Stimulated activated CD4-positive, alpha-beta T cell treated with anti-CD3 and anti-CD28 coated beads, Interleukin-15, amount 100 ng/mL, for 48 hours (primary cell): Measurements from ENCODE around the gene SLC22A7.
A peak's percentile ranks its signal among the peaks of the same experiment; 100 is the strongest.
"Not testable (repeated sequence)": the region's sequence is repeated elsewhere in the genome, so short reads cannot be mapped to it uniquely, and the experiment has no call there.

Experiments used
- DNase-seq, 2 donors: peaks; one replicate each; pipeline ENCODE4 v3.0.0-alpha.2; 2020; ENCODE audit warnings: low read depth in 2 of 2

SLC22A7 gene

GRCh38 chr6:43302126-43302525, 4.1 kb downstream of the SLC22A7 start:
- no peak for DNase-seq

DNA sequence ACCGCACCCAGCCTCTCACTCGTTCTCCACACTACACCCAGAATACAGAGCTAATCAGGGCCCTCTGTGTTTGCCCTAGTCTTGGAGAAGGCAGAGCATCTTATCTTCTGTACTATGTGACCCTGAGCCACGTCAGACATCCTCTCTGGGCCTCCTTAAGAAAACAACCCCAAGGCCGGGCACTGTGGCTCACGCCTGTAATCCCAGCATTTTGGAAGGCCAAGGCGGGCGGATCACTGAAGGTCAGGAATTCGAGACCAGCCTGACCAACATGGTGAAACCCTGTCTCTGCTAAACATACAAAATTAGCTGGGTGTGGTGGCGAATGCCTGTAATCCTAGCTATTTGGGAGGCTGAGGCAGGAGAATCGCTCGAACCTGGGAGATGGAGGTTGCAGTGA, 4.9 kb downstream of the SLC22A7 start:
- not testable (repeated sequence) for DNase-seq

DNA sequence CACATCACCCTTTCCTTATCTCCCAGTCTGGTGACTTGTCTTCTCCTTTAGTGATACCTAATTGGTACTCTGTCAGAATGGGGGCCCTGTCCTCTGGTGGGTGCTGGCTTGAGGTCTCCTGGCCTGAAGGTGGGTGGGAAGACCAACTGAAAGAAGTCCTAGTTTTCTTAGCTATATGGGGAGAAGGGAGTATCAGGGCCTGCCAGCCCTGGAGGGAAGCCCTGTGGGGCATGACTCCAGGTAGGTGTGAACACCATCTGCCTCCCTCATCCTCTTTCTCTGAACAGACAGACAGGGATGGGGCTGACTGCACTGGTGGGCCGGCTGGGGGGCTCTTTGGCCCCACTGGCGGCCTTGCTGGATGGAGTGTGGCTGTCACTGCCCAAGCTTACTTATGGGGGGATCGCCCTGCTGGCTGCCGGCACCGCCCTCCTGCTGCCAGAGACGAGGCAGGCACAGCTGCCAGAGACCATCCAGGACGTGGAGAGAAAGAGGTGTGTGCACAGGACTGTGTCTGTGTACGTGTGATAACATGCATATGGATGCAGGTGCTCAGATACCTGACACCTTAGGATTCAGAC, 5.8 kb downstream of the SLC22A7 start:
- no peak for DNase-seq

DNA sequence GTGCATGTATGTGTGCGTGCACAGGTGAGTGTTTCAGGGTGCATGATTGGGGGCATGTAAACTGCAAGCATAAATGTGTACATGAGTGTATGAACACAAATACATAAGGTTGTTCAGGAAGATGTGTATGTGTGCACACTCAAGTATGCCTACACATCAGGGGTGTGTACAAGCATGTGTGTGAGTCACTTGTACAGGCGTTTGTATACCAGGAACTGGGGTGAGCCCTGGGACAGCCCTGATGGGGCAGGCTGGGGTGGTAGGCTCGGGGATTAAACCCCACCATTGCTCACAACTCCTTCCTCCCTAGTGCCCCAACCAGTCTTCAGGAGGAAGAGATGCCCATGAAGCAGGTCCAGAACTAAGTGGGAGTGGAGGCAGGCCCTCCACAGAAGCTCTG, 6.3 kb downstream of the SLC22A7 start:
- no peak for DNase-seq

- DNase-seq: no peak
These were observed 6.8 kb downstream of the SLC22A7 start for GRCh38 chr6:43304882-43305281.

DNA sequence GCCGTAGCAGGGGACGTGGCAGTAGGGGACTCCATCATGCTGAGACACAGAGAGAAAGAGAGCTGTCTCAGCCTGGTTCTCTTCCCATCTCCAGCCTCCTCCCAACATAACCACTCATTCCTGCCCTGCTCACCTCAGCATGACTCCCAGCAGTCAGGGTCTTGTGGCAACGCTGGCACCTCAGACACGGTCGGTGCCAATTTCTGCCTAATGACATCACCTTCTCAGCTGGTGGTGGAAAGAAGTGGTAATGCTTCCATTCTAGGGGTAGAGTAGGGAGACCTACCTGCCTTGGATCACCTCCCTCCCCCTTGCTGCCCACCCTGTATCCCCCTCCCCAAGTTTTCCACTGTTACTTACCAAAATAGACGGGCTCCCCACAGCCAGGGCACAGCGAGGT, 8.0 kb downstream of the SLC22A7 start:
- no peak for DNase-seq

- DNase-seq: no peak
These were observed 9.5 kb downstream of the SLC22A7 start for GRCh38 chr6:43307451-43308100.

DNA sequence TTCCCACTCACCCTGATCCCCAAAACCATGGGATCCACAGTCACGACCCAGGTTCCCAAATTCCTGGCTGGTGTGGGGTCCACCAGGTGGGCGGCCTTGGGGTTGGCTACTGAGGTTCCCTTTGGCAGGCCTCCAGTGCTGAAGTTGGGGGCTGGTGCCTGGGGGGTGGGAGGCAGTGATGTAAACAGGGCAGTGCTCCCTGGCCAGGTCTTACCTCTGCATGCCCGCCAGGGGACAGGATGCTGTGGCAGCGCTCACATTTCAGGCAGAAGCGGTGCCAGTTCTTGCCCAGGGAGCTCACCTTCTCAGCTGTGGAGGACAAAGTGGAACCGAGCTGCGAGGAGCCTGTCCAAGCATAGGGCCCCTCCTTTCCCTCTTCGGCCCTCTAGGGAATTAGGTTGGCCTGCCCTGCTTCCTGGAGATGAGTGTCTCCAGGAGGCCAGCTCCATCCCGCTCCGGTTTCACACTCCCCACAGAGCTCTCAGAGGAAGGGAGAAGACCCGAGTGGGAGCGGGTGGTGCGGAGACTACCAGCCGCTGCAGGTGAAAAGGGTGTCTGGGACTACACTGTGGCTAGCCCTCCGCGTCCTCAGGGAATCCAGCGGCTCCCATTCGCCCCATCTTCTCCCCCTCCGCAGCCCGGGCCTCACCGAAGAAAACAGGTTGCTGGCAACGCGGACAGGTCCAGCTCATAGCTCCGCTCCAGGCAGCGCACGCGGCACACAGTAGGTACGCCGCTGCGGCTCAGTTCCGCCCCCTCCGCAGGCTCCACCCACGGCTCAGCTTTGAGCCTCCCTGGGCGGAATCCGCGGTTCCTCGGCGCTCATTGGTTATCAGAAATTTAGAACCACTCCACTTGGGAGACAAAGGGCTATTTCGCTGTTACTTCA, 10.3 kb downstream of the SLC22A7 start, which contains the start of gene CRIP3:
CRIP3 (minus strand) TSS at position 726 of the 889 bp plus-strand sequence; CDS start at position 692, 34 bp downstream.
- peak; percentile 28 to 34 for DNase-seq

DNA sequence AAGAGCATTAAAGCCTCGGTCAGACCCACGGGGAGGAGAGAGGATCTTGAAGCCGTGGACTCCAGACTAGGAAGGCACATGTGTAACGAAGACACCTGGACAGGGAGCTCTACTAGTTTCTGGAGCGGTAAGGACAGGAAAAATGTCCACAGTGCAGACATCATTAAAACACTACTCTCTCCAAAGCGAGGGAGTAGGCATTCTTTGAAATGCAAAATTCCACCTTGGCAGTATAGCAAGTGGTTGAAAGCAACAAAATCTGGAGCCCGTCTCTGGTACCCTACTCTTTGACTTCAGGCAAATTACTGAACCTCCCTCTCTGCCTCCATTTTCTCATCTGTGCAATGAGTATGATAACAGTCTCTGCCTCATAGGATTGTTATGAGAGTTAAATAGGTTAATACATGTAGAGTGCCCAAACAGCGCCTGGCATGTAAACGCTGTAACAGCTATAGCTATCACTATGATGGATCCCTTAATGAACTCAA, 11.0 kb downstream of the SLC22A7 start:
- no peak for DNase-seq

- no peak for DNase-seq
These were observed 12.1 kb downstream of the SLC22A7 start for GRCh38 chr6:43310134-43310533.

DNA sequence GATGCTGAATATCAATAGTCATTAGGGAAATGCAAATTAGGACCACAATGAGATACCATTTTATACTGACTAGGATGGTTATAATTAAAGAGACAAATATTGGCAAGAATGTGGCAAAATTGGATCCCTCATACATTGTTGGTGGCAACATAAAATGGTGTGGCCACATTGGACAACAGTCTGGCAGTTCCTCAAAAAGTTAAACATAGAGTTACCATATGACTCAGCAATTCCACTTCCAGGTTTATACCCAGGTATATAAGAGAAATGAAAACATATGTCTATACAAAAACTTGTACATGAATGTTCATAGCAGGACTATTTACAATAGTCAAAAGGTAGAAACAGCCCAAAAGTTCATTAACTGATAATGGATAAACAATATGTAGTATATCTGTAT, 12.6 kb downstream of the SLC22A7 start:
- DNase-seq: no peak

DNA sequence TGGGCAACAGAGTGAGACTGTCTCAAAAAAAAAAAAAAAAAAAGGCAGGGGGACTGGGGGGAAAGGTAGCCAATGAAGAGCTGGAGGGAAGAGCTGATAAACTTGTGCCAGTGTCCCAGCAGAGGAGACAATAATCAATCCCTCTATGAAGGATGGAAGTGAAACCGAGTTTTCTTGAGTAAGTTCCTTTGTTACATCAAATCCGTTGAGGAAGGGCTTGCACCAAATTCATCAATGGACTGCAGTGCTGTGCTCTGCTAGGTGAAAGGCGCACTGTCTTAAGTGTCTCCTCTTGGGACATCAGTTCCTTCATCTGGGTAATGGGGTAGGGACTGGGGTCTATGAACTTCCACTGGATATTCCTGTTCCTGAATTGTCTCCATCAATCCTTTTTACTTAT, 13.6 kb downstream of the SLC22A7 start:
- DNase-seq: no peak

DNA sequence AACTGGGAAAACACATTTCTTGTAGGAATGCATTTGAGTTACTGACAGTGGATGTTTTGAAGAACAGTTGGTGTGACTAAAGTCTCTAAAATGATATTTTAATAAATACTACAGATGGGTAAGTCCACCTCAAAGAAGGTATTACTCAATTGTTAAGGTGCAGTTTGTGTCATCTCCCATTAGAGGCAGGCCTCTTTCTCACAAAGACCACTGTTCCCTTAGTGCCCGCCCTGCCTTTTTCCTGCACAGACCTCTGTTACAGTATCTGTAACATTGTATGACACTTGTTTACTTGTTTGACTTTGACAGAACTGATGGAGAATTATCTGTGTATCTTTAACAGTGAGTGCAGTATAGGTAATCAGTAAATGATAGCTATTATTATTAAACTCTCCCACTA, 15.8 kb downstream of the SLC22A7 start:
- no peak for DNase-seq

- no peak for DNase-seq
These were observed 20.0 kb downstream of the SLC22A7 start for GRCh38 chr6:43318011-43318410.

GRCh38 chr6:43325876-43326275, 27.8 kb downstream of the SLC22A7 start:
- DNase-seq: no peak

- no peak for DNase-seq
These were observed 30.5 kb downstream of the SLC22A7 start for GRCh38 chr6:43328528-43328927.

GRCh38 chr6:43331470-43331869, 33.4 kb downstream of the SLC22A7 start:
- DNase-seq: no peak

- DNase-seq: no peak
These were observed 33.8 kb downstream of the SLC22A7 start for GRCh38 chr6:43331891-43332290.

GRCh38 chr6:43334466-43335095, 36.5 kb downstream of the SLC22A7 start:
- no peak for DNase-seq

DNA sequence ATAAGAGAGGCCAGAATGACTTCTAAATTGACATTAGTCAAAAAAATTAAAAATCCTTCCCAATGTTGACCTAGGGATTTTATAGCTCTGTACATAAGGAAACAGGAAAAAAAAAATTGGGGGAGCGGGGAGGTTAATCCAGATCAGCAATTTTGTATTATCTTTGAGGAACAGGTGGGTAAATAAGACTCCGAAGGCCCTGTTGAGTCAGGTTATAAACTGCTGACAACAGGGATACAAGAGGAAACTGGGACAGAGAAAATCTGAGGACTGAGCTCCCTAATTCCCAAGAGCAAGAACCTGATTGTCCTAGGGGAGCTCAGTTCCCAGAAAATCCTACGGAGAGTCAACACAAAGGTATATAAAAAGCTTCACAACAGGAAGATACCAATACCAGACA, 37.4 kb downstream of the SLC22A7 start:
- no peak for DNase-seq

GRCh38 chr6:43336382-43336781, 38.3 kb downstream of the SLC22A7 start:
- DNase-seq: no peak

- no peak for DNase-seq
These were observed 40.2 kb downstream of the SLC22A7 start for GRCh38 chr6:43338243-43338642.
